ENCODE results near the gene RYR2. TPM values are rescaled to one million over a fixed set of nuclear protein-coding genes. Genes with fewer than 3 reads are reported as not detected.
"Not testable (repeated sequence)": the region's sequence is repeated elsewhere in the genome, so short reads cannot be mapped to it uniquely, and the experiment has no call there.

RYR2 gene
- total RNA-seq, 1 donor from 2014 or later: 0.28 TPM

DNA sequence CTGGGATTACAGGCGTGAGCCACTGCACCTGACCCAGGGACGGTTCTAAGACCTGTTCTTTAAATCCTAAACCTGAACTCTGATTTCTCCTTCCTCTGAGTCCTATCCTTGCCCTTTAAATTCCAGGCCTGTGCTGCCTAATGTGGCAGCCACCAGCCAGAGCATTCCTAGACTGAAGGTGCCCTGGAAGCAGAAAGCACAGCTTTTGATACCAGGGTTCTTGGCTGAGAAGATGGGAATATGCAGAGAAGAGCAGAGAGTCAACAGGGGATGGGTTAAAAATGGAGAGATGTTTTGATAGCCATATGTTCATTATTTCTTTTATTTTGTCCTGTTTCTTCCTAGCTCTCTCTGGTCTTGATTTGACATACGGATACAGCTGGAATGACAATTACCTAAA is 49.7 kb downstream of the RYR2 start:
- ATAC-seq: no peak

DNA sequence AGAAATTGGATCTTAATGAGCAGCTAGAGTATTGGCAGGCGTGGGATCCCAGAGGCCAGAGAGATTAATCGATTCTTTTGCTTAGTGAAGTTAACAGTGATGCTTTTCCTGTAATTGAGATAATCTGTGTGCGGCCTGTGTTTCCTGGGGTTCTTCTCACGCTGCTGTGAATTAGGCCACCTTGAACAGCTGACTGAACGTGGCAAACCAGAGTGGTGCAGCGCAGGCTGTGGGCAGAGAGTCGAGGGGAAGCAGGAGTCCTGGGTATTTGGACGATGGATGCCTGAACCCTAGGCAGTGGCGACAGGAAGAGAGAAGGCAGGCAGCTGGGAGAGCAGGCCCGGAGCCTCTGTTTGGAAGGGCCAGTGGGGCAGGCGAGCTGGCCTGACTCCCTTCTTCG is 51.7 kb downstream of the RYR2 start:
- no peak for ATAC-seq

DNA sequence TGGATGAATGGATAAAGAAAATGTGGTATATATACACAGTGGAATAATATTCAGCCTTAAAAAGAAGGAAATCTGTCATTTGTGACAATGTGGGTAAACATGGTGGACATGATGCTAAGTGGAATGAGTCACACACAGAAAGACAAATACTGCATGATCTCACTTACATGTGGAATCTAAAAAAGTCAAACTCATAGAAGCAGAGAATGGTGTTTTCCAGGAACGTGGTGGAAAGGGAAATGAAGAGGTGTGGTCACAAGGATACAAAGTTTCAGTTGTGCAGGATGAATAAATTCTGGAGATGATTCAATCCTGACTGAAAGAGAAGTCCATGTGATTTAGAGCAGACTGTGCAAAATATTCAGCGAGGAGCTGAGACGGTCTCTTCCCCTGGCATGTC is 56.6 kb downstream of the RYR2 start:
- no peak for ATAC-seq

DNA sequence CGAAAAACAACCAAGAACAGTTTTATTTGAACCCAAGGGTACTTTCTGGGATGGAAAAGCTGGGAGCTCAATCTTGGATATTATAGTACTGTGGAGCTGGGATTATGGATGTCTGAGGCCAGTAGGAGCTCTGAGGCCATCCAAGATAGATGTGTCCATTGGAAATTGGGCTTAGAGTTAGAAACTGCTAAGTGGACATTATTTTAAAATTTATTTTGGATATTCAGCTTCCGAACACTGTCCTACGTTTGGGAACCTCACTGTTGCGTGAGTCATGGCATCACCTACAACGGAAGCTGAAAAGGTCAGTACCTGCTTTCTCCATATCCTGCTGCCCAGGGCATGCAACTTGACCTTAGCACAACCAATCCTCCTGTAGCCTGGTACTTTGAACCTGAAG is 61.0 kb downstream of the RYR2 start:
- no peak for ATAC-seq

DNA sequence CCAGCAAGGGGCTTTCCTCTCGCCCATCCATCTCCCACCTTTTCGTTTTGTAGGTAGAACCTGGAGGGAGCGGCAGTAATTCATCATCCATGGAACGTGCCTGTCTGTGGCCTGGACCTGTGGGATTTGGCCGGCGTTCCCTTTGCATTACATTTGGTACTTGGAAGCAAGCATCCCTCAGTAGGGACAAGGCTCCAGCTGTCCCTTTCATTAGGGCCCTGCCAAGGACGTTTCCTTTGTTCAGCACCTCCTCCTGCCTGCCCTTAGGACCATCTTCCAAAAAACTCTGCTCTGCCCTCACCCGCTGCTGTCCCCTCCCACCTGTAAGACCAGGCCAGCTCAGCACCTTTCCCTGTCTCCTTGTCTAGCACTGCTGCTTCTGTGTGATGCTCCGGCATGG is 62.1 kb downstream of the RYR2 start:
- no peak for ATAC-seq

DNA sequence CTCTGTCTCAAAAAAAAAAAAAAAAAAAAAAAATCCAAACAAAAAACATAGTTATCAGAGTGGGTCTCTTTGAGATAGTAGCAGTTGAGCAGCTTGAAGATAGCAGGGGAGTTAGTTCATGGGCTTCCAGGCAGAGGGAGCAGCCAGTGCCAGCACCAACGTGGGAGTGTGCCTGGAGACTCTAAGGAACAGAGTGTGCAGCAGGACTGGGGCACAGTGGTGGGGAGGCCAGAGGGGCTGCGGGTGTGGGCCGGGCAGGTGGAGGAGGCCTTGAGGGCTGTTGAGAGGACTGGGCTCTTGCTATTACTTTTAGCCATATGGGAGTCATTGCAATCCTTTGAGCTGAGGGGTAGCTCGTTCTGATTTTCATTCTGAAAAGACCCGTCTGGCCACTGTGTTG is 63.8 kb downstream of the RYR2 start:
- no peak for ATAC-seq

DNA sequence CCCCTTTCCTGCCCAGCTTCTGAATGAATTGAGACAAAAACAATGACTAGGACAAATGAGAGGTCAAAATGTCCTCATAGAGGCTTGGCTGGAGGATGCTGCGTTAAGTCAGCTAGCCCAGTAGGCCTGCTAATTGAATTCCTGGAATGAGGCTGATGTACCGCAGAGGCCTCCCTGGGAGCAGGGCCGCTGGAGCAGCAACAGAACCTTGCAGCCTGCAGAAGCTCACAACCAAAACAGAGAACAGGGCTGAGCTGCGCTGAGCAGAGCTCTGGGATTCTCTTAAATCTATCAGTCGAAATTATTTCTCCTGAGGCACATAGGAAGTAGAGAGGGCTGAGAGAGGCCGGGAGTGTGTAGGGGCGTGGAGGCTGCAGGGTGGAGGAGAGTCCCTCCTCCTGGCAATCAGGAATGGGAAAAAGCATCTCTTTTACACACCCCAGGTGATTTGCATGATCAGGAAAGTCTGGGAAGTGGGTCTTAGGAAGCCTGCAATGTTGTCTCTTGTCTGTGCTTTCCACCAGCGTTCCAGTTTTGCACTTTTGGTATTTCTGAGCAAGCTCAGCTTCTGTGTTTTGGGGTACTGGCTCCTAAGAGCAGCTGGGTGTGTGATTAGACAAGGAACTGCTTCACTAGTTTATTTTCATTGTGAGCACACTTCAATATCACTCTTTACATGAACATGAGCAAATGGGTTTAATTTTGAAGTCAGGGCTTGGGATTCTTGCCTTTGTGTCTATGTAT is 66.5 kb downstream of the RYR2 start:
- no peak for ATAC-seq

DNA sequence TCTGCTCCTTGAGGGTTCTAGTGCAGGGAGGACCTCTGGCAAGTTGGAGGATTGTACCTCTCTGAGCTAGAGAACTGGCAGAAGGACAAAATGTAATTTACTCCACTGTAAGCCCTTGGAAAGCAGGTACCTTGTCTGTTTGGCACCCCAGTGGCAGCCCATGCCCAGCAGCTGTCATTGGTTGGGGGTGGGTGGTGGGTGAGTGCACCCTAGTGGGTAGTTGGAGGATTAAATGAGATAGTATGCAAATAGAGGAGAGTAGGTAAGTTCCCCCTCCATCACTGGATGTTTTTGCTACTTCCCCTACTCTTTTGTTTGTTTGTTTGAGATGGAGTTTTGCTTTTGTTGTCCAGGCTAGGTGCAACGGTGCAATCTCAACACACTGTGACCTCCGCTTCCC is 69.8 kb downstream of the RYR2 start:
- ATAC-seq: no peak

DNA sequence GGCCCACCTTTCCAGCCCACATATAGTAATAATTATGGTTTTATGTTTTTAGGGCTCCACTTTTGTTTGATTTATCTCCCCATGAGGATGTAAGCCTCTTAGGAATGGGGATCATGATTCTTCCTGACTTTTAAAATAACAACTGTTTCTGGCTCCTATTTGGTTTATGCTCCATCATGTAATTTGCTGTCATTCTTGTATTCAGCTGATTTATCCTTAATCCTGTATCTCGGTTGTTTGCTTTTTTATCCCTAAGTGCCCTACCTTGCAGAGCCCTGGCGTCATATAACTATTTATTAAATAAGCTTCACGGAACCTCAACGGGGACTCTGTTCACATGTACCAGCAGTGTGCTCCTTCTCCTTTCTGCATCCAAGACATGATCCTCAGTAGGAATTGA is 70.7 kb downstream of the RYR2 start:
- no peak for ATAC-seq

DNA sequence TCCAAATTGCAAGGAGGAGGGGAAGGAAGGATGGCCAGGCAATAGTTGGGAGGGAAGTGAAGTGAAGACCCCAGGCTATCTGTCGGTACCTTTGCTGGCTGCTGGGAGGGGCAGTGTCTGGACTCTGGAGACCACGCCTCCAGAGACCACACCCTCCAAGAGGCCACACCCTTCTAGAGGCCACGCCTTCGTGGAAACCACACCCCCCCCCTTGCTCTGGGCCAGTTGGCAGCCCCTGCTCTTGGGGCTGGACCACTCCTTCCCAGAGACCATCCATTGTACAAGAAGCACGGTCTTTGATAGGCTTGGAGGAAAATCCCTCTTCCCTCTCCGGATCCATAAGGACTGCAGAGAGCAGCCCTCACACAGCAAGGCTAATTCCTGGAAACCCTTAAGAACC is 73.1 kb downstream of the RYR2 start:
- ATAC-seq: no peak

DNA sequence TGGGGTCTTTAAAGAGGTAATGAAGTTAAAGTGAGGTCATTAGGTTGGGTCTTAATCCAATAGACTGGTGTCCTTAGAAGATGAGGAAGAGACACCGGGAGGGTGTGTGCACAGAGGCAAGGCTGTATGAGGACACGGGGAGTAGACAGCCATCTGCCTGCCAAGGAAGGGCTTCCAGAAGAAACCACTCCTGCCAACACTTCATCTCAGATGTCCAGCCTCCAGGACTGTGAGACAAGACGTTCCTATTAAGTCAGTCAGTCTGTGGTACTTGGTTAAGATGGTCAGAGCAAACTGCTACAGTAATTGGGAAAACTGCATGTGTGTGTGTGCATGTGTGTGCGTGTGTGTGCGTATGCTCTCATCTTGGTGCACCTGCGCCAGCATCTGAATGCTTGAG is 77.1 kb downstream of the RYR2 start:
- ATAC-seq: no peak

DNA sequence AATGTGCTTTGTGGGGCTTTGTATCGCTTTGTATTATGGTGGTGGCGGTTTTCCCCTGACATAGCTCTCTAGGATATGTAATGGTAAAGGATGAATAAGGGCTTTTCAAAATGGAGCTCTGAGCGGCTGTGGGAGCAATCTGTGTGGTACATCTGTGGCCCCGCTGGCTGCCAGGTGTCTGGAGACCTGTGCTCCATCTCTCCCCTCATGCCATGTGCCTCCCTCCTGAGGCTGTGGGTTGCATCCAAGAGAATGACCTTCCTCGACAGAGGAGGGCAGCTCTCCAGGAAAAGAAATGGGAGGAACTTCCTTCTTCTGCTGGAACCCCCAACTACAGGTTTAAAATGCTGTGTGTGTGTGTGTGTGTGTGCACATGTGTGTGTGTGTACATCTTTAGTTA is 78.7 kb downstream of the RYR2 start:
- no peak for ATAC-seq

DNA sequence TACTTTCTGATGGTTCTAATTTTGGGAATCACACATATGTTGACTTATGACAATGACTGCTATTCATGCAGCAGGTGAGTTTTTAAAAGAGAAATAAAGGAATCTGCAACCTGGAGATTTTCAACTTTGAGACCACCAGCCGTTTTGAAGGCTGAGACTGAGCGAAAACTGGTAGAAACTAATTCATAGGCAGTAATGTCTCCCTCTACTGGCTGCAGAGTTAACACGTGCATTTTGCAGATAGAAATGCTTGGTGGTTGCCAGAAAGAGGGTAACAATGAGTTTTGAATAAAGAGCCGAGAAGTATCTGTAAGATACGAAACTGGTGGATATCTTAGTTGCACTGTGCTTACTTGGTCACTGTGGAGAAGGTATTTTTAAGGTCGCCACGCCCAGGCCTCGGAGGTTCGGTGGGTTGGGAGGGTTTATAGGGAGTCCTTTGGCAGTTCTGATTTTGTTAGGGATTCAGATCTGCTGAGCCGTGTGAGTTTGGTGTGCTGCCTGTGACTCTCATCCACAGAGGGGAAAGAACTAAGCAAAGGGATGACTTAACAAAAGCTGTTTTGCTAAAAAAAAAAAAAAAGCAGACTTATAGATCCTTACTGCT is 83.0 kb downstream of the RYR2 start:
- ATAC-seq: no peak

DNA sequence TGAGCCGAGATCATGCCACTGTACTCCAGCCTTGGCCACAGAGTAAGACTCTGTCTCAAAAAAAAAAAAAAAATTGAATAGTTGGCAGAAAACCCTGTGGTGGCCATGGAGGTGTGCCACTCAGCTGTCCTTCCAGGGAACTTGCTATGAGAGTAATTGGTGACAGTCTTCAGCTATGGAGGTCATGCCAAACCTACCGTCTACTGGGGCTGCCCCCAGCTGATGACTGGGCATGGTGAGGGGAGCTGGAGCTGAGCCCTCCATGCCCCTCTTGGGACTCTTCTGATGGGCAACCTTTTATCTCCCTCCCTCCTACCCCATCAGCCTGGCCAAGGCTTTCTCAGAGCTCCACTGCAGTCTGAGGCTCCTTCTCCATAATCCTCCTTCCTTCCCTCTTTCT is 84.2 kb downstream of the RYR2 start:
- no peak for ATAC-seq

DNA sequence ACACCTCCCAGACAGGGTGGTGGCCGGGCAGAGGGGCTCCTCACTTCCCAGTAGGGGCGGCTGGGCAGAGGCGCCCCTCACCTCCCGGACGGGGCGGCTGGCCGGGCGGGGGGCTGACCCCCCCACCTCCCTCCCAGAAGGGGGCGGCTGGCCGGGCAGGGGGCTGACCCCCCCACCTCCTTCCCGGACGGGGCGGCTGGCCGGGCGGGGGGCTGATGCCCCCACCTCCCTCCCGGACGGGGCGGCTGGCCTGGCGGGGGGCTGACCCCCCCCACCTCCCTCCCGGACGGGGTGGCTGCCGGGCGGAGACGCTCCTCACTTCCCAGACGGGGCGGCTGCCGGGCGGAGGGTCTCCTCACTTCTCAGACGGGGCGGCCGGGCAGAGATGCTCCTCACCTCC is 85.3 kb downstream of the RYR2 start:
- not testable (repeated sequence) for ATAC-seq

DNA sequence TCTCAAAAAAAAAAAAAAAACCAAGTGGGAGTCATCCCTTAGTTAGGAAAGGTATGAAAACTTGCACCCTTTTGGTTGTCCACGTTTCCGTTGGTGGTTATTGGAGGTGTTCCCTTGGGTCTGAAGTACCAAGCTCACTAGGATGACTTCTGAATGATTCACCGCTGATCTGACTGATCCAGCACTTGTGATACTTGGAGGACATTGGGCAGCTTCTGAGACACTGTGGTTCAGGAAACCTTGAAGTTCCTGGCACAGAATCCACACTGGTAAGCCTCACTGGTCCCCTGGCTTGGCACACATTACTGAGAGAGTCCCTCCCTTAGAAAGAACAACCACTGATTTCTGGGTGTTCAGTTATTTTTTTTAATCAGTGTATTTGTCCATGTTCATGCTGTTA is 91.9 kb downstream of the RYR2 start:
- ATAC-seq: no peak

DNA sequence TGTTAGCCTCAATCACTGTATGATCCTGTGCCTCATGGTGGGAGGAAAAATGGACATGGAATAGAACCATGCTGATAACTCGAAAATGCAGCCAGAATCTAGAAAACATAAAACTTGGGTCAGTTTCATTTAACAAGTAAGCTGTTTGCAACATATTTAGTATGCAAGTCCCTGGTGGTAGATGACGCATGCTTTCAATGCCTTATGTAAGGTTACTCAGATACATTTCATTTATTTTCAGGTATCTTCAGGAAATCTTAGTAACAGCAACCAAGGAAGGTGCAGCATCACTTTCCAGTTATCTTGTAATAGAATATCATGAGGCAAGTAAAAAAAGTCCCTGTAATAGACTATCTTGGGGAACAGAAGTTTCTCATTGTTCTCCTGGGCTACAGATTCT is 92.9 kb downstream of the RYR2 start:
- no peak for ATAC-seq

DNA sequence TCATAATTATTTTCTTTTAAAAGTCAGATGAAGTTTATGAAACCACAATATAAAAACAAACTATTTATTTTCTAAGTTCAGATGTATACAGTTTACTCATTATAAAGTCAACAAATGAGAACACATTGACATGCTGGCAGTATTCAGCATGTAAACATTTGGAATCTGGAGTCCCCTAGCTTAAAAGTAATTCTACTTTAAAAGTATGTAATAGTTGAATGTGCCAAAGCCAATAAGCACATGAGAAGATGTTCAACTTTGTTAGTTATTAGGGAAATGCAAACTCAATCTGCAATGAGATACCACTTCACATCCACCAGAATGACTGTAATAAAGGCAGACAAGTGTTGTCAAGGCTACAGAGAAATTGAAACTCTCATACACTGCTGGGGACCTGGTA is 96.6 kb downstream of the RYR2 start:
- ATAC-seq: no peak

DNA sequence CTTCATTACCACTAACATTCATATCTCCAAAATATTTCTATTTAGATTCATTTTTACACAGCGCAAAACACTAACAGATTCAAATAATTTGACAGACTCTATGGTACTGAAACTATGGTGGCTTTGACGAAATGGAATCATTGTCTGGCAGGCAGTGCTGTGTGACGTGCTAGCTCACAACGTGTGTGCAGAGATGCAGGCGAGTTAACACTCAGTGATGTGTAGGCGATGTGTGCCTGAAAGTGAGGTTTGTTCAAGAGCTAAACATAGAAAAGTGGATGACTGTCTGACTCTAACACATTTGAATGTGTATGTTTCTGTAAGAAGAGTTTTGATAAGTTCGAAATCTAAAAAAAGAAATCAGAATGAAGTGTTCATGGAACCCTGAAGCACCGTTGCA is 97.7 kb downstream of the RYR2 start:
- ATAC-seq: no peak

DNA sequence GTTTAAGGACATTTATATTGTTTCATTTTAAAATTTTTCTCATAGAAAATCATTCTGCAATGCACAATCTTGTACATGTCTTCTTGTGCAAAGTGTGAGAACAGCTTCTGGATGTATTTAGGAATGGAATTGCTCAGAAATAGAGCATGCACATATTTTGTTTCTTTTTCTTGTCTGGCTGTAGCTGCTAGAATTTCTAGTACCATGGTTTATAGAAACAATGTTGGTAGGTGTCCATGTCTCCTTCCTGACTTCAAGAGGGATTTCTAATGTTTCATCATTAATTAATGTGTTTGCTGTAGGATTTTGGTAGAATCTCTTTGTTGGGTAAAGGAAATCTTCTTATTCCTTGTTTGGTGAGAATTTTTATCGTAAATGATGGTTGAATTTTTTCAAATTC is 99.0 kb downstream of the RYR2 start:
- no peak for ATAC-seq

DNA sequence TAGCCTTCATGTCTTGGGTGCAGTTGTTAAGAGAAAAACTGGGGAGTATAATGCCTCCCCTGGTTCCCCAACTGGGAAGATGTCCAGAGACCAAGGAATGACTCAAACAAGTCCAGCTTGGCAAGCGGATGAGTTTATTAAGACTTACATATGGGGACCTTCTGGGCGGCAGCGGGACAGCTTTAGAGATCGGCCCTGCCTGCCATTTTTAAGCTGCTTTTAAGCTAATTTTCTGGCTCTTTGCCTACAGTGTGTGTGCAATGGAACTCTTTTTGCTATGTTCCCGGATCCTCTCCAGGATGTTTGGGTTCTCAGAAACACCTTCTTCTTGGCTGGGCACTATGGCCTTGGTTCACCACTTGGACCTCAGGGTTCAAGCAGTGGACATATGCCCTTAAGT is 99.5 kb downstream of the RYR2 start:
- ATAC-seq: no peak

DNA sequence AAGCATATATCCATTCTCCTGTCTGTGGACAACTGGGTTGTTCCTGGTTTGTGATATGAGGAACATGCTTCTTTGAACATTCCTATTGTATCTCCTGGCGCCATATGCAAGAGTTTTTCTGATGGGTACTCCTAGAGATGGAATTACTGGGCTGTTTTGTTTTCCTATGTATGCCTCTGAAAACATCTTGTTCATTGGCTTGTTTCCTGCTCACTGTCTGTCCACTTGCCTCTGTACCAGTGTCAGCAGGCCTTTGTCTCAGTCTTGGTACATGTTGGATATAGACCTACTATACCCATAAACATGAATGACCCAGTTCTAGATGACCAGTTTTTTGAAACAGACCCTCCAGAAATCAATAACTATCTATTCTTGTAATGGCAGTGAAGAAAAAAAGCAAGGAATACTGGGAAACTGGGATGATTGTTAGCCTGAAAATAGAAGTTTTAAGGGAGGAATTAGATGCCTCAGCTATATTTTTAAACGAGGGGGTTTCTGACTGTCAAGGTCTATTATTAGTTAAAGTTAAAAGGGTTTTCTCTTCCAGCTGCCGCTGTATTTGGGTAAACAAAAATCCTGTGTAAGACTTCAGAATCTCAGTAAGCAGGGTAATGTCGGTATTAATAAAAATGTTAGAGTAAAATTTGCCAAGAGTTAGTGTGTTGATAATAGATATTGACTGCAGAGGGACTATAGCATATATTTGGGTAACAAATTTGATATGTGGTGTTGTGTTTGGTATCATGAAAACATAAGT is 103.6 kb downstream of the RYR2 start:
- no peak for ATAC-seq

DNA sequence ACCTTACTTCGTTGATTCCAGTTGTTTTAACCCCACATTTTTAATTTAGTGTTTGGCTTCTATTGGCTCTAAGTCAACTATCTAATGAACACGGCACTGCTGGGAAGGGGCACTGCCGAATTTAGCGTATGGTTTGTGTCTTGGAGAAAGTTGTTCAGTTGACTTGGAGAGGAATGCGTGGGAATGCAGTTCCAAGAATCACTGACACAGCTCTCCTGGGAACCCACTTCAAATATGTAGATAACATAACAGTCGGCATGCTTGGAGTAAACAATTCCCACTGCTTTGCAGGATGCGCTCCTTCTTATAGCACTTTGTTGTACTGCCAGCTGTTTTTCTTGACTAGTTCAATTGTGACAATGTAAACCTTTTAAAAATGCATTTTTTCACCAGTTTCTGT is 104.3 kb downstream of the RYR2 start:
- ATAC-seq: no peak

DNA sequence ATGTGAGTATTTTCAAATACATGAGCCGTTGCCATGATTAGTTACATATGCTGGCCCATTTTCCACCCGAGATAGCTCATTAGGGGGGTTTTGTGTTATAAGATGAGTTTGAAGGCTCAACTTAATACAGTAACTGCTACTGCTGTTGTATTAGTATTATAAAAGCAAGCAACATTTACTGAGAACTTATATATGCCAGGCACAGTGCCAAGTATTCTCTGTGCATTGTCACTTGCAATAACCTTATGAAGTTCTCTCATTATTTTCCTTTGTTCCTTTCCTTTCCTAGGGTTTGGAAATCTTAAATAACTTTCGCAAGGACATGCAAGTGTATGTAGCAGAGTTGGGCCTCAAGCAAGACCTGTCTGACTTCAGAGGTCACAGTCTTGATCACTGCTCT is 107.9 kb downstream of the RYR2 start:
- no peak for ATAC-seq

All from esophagus mucosa (tissue), 1 donor.